ENCODE data around the gene GP2.
"Not testable (repeated sequence)": the region's sequence is repeated elsewhere in the genome, so short reads cannot be mapped to it uniquely, and the experiment has no call there.

GP2 gene

DNA sequence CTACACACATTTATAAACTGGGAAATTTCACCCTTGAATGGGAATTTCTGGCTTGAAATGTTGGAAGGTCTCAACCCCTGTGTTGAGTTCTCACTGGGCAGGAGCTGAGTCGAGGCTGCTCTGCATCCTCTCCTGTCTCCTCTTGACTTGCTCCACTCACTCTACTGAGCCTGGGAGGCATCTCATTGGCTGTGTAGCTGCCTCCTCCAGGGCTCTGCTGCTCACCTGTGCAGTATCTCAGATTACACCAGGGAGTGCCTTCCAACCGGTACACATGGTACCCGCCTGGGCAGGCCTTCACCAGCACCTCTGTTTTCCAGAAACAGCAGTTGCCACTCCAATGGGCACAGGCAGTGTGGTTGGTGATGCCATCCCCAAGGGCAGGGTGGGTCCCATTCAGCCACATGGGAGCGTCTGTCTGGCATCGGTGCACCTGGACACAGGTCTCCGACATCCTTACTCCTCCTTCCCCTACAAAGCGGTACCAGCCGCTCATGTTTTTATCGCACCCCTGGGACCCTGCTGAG, 3.7 kb downstream of the GP2 start:
- DNase-seq (ENCODE audit: low read depth): no peak

DNA sequence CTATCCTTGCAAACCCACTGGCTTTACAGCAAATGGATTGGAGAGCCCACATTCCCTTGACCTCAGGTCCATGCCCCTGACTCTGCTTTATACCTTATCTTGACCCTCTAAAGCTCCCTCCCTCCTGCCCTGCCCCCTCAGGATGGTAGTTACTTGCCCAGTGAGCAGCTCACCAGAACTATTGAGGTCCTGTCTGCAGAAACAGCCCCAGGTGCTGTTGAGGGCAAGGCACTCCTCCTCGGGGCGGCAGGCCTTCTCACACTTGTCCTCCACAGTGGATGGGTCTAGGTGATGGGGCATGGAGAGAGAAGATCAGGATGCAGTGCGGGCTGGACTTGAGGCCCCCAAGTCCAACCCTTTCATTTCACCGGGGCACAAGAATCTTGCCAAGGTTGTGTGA, 4.6 kb downstream of the GP2 start:
- no peak for DNase-seq (ENCODE audit: low read depth)

DNA sequence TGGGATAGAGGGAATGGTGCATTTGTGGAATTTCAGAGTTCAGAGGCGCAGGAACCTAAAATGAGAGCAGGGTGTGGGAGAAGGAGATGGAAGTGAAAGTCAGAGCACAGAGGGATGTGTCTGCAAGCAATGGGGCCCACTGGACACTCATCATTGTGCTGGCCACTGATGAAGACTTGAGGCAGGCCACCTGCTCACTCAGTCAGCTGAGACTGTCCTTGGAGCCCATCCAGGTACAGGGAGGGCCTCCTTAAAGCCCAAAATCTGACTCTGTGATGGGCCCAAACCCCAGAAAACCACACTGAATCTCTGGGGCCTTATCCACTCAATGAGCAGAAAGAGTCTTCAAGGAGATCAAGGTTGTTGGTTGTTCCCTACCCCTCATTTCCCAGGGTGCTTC, 5.6 kb downstream of the GP2 start:
- DNase-seq (ENCODE audit: low read depth): no peak

DNA sequence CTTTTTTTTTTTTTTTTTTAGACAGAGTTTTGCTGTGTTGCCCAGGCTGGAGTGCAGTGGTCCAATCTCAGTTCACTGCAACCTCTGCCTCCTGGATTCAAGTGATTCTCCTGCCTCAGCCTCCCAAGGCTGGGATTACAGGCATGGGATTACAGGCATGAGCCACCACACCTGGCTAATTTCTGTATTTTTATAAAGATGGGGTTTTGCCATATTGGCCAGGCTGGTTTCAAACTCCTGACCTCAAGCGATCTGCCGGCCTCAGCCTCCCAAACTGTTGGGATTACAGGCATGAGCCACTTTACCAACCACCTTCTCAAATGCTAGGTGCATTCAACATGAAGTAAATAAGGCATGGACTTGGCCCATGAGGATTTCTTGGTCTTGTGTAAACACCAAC, 6.3 kb downstream of the GP2 start:
- not testable (repeated sequence) for DNase-seq (ENCODE audit: low read depth)

DNA sequence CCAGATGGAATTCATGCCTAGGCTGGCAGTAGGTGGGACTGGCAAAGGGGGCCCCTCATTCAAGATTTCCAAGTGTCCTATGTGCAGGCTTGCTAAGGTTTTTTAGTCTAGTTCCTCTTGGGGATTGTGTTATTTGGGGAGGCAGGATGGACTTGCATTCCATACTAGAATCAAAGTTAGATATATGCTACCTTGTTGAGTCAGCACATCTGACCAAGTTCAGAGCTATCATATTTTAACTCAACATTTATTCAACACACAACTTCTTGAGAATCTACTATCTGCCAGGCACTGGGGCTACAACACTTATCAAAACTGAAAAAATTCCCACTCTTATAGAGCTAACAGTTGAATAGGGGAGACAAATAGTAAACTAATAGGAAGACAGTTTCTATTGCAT, 6.7 kb downstream of the GP2 start:
- no peak for DNase-seq (ENCODE audit: low read depth)

DNA sequence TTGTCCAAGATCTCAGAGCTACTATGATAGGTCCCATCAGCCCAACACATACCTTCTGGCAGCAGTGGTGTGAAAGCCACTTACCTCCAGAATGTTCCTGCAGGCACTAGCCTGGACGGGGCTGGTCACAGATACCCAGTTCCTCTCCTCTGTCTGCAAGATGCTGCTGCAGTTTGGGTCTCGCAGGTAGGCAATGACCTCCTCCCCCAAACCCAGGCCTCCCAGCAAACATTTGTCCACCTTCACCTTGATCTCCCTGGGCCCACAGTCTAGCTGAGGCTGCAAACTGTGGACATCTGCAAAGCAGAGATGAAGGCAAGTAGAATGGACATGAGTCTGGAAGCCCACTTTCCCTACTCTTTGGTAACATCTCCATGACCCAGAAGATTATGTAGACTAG, 7.1 kb downstream of the GP2 start:
- no peak for DNase-seq (ENCODE audit: low read depth)

DNA sequence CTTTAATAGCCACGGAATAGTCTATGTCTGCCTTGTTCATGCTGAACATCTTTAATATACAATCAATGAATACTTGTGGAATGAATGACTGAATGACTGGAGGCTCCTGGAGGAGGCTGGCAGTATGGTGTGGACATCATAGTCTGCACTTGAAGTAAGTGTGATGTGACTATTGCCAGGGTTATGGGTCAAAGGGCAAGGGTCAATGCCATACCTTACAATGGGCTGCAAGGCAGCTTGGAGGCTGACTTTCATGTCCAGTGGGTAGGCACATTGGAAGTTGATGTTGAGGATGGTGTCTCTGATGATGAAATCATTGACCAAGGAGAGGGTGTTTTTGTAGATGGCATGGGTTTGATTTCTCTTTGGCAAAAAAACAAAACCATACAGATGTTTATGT, 7.9 kb downstream of the GP2 start:
- no peak for DNase-seq (ENCODE audit: low read depth)

DNA sequence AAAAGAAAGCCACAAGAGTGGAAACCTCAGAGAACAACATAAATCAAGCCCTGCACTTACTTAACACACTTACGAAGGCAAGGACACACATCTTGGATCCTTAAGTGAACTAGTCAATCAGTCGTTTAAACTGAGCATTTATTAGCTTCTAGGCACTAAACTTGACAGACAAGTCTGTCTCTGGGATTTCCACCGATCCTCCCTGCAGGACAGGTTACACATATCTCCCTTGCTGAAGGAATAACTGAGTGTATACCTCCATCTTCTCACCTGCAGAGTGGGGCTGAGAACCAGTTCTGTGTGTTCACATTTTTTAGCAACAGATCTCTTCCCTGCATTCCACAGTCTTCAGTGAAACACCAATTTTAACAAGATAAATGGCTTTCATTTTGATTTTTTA, 8.9 kb downstream of the GP2 start:
- DNase-seq (ENCODE audit: low read depth): no peak

DNA sequence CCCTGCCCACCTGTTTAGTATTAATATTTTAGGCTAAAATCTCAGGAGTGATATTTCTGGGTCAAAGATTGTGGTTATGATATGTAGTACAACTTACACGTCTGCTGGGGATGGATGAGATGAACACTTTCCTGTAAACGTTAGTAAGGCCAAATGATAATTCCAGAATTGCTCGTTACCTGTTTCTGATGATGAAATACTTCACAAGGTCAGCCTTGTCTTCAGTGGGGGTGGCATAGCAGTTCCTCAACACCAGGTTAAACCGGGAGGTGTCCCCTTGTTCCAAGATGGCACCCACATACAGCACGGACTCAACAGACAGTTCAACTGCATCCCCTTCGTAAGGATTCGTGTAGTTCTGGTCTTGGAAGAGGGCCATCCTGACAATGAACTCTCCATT, 9.3 kb downstream of the GP2 start:
- DNase-seq (ENCODE audit: low read depth): no peak

DNA sequence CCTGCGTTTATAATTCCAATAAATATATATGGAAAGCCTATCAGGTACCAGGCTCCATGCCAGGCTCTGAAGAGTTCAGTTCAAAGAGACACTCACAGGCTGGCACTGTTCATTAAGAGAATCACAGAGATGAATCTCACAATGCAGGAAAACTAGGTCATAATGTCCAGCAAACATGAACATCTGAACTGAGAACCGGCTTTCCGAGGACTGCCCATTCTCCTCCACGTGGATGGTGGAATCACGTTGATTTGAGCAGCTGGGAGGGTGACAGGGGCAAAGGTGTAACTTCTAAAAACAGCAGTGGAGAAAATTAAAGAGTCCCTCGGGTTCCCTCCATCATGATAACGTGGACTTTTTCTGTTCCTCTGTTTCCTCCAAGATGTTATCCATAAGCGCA, 10.2 kb downstream of the GP2 start:
- no peak for DNase-seq (ENCODE audit: low read depth)

DNA sequence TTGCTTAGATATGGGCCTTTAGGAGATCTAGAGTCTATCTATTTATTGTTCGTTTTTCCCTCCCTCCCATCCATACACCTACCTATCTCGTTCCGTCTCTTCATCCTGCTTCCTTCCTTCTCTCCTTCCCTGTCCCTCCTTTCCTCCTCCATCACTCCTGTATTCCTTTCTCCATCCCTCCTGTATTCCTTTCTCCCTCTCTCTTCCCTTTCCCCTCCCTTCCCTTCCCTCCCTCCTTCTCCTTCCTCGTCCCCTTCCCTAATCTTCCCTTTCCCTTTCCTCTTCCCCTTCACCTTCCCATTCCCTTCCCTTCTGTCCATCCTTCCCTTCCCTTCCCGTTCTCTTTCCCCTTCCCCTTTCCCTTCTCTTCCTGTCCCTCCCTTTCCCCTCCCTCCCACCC, 10.6 kb downstream of the GP2 start:
- DNase-seq (ENCODE audit: low read depth): no peak

DNA sequence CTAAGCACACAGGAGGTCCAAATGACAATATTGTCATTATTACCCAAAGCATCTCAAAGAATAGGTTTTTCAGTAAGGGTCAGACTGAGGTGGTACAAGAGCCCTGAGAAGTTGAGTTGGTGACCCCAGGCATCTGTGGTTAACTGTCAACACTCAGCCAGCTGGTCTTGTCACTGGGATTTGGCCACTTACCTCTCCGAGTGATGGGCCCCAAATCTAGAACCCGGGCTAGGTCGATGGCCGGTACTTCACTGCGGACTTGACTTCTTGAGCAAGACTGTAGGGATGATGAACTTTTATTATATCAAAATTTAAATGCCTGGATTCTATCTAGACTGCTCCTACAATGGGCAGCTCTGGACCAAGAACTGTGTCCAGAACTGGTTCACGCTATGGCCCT, 11.5 kb downstream of the GP2 start:
- no peak for DNase-seq (ENCODE audit: low read depth)

DNA sequence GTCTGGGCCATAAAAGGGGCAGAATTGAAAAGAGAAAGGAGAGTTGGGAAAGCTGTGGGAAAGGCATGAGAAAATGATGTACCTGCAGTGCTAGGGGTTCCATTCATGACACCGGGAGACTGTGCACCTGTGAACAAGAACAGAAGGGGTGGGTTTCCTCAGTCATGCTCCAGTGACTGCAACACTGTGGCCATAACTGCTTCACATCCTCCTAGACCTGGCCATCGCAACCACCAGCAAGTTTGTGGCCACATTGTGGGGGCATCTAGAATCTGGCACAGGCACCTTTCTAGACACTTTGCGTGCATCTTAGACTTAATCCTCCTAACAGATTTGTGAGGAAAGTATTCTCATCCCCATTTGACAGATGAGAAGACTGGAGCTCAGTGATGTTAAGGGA, 12.7 kb downstream of the GP2 start:
- no peak for DNase-seq (ENCODE audit: low read depth)

DNA sequence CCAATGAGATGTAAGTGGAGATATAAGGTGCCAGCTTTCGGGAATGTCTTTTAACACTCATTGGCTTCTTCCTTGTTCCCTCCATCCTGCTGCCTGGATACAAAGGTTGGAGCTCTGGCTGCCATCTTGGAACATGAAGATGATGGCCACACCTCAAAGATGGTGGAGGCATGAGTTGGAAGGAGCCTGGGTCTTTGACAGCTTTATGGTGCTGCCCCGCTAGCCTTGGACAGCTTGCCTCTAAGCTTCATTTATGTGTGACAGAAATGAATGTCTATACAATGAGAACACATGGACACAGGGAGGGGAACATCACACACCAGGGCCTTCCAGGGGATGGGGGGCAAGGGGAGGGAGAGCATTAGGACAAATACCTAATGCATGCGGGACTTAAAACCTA, 13.6 kb downstream of the GP2 start:
- DNase-seq (ENCODE audit: low read depth): no peak

DNA sequence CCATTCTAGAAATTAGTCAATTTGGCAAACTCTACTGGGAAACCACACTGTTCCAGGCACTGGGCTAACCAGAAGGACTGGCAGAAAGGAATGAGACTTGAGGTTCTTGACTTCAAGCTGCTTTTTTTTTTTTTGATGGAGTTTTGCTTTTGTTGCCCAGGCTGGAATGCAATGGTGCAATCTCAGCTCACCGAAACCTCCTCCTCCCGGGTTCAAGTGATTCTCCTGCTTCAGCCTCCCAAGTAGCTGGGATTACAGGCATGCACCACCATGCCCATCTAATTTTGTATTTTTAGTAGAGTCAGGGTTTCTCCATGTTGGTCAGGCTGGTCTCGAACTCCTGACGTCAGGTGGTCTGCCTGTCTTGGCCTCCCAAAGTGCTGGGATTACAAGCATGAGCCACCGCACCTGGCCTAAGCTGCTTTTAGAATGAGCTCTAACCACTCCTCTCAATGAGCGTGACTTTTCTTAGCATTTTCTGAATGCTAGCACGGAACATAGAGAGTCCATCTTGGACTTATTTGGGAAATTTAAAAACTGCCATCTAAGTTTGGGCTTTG, 14.7 kb downstream of the GP2 start:
- DNase-seq (ENCODE audit: low read depth): not testable (repeated sequence)

DNA sequence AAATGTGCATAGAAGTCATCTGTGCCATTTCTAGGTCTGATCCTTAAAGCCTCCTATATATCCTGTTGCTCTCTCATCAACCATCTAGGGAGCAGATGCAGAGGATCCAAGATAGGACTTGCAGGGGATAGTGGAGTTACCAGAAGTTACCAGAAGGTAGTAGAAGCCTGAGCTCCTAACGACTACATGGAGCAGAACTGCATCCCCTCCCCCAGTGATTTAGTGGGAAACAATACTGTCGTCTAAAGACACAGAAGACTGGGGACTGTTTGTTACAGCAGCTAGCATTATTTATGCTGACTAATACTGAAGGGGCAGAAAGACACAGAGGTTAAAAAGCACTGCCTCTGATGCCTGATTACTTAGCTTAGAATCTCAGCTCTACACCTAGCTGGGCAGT, 15.8 kb downstream of the GP2 start:
- no peak for DNase-seq (ENCODE audit: low read depth)

DNA sequence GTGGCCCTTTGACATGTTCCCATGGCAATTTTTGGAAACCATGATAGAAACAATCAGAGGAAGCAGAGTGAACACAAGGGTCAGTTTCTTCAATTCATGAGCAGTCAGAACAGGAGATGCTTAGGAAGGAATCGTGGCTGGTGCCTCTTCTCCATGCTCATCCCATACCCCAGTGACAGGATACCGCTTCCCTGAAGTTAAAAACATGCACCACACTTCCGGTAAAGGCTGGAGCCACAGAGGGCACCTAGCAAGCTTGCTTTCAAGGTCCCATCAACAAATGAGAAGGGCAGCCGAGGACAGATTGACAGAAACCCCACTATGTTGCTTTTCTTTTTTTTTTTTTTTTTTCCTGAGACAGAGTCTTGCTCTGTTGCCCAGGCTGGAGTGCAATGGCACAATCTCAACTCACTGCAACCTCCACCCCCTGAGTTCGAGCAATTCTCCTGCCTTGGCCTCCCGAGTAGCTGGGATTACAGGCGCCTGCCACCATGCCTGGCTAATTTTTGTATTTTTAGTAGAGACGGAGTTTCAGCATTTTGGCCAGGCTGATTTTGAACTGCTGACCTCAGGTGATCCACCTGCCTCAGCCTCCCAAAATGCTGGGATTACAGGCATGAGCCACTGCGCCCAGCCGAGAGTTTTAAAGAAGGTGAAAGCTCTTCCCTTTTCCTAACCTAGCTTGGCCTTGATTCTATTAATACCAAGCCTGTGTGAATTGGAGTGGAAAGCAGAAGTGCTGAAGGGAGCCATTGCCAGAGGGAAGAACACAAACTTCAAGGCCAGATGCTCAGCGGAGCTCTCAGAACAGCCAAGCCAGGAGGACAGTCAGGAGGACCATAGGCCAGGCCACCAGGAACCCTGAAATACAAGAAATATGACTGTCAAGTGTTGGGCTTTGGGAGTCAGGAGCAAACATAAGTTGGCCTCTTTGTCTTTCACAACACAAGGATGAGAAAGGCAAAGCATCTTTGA, 16.6 kb downstream of the GP2 start:
- DNase-seq (ENCODE audit: low read depth): no peak

DNA sequence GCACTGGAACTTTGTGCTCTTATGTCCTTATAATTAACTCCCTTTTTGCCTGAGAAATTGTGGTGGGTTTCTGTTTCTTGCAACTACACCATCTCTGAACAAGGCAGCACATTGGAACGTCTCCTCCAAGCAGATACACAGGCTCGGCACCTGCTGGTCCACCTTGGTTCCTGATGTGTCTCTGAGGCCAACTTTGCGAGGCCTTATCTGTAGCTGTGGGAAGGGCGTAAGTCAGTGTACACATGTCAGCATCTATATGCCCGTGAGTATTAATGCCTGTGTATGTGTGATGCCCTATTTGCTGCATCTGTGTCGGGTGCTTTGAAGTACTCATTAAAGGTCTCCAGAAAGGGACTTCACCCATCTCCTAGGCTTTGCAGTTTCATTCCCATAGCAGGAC, 17.5 kb downstream of the GP2 start:
- no peak for DNase-seq (ENCODE audit: low read depth)

DNA sequence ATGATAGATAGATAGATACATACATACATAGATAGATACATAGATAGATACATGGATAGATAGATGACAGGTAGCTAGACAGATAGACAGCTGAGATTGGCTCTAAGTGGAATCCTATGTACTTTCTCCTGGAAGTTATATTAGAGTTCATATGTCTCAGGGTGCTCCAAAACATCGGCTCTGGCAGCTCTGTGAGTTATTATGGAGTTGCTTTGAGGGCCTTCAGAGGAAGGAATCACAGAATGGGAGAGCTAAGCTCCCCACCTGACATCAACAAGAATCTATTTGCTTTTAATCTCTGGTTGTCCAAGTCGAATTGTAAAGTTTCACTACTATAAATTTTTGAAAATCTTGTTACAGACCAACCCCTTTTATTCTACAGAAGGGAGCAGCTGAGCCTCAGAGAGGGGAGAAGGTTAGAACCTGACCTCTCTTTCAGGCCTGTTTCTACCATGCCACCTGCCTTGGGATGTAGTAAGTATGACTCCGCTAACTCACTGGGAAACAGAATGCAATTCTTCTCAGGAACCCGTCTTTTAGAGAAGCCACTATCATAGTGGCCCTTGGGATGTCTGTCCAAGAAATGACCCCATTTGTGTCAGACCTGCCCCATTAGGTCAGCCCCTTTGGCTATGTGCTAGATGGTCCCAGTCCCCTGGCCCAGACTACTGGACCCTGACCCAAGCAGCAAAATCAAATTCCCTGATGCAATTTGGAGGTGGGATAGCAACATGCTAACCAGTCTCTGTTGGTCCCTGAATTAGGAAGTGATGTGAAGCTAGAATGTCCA, 18.3 kb downstream of the GP2 start:
- no peak for DNase-seq (ENCODE audit: low read depth)

DNA sequence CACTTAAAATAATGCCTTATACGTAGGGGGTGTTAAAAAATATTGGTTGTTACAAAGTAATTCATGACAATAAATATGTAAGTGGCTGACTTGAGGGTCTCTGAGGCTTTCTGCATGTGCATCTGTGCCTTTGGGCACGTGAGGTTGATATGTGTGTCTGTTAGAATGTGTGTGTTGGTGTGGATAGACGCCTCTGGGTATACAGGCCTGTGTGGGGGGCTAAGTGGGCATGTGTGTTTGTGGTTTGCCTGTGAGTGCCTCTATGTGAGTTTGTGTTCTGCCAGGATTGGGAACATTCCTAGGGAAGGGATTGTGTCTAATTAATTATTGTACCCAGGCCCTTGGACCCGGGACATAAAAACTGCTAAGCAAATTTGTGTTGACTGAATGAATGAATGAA, 19.0 kb downstream of the GP2 start:
- no peak for DNase-seq (ENCODE audit: low read depth)

DNA sequence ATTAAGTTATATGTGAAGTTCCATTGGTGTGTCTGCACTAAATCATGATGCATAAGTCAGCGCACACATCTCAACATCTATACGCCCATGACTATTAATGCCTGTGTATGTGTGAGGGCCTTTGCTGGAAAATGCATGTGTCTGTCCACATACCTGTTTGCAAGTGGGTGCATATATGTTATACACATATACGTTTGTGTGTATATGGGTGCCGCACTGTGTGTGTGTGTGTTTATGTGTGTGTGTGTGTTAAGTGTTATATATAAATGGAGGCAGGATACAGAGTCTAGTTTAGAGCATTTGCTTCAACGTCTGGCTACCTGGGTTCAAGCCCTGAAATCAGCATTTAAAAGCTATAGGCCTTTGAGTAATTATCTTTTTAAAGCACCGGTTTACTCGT, 19.5 kb downstream of the GP2 start:
- no peak for DNase-seq (ENCODE audit: low read depth)

DNA sequence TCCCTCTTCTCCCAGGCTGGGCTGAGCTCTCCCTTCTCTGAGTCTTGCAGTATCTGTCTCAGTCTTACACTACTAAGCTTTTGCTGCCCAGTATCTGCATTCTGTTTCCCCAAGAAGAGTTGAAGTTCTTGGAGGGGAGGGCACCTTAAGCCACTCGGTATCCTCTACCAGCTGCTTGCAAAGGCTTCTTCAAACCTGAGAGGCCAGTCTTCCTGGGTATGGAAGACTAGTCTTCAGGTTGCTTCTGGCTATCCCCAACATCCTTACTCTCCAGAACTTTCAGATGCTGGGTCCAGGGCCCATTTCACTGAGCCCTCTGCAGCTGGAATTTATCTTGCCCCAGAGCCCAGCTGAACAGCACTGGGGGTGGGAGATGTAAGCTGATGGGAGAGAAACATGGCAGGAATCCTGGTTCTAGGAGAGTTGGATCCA, 20.1 kb downstream of the GP2 start:
- no peak for DNase-seq (ENCODE audit: low read depth)

DNA sequence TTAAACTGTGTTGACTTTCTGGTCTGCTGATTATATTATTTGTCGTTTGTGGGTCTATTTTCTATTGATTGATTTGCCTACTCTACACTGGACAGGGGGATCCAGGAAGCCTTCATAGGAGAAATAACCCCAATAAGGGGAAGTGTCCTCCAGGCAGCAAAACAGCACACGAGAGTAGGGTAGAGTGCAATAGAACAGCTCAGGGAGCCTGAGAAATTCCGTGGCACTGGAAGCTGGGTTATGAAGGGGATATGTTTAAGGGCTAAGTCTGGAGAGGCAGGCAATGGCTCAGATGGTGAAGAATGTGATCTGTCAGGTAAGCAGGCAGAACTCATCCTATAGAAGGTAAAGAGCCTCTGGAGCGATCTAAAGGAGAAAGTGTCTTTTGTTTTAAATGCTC, 20.9 kb downstream of the GP2 start:
- no peak for DNase-seq (ENCODE audit: low read depth)

Data from GM04504 (cell line).